GM04504 (cell line): ENCODE measurements around the gene RUNX1.

Experiments
- DNase-seq: peaks from one replicate; pipeline ENCODE4 v3.0.0-alpha.2; 2012; ENCODE audit warnings: low read depth

RUNX1 gene

GRCh38 chr21:34846601-34847112 is 202.4 kb downstream of the RUNX1 start:
- DNase-seq = no peak

- no peak for DNase-seq
Measured at GRCh38 chr21:34845521-34846451, 203.3 kb downstream of the RUNX1 start.

- no peak for DNase-seq
Measured at GRCh38 chr21:34844924-34845238, 204.2 kb downstream of the RUNX1 start.

GRCh38 chr21:34844013-34844923 is 204.8 kb downstream of the RUNX1 start:
- no peak for DNase-seq

- no peak for DNase-seq
Measured at GRCh38 chr21:34843562-34843961, 205.5 kb downstream of the RUNX1 start.

GRCh38 chr21:34841154-34841553 is 207.9 kb downstream of the RUNX1 start:
- DNase-seq = no peak

GRCh38 chr21:34840693-34841092 is 208.4 kb downstream of the RUNX1 start:
- no peak for DNase-seq

- no peak for DNase-seq
Measured at GRCh38 chr21:34838956-34839820, 209.9 kb downstream of the RUNX1 start.

- no peak for DNase-seq
Measured at GRCh38 chr21:34836933-34837505, 212.1 kb downstream of the RUNX1 start.

- DNase-seq = peak; percentile 98
Measured at GRCh38 chr21:34836103-34836932, 212.8 kb downstream of the RUNX1 start.

GRCh38 chr21:34835526-34835925 is 213.6 kb downstream of the RUNX1 start:
- peak; percentile 62 for DNase-seq

GRCh38 chr21:34834852-34835501 is 214.1 kb downstream of the RUNX1 start:
- no peak for DNase-seq

GRCh38 chr21:34834290-34834689 is 214.8 kb downstream of the RUNX1 start:
- no peak for DNase-seq

GRCh38 chr21:34833465-34833864 is 215.6 kb downstream of the RUNX1 start:
- DNase-seq = no peak

- no peak for DNase-seq
Measured at GRCh38 chr21:34830386-34831170, 218.5 kb downstream of the RUNX1 start.

- no peak for DNase-seq
Measured at GRCh38 chr21:34827445-34828235, 221.5 kb downstream of the RUNX1 start.

GRCh38 chr21:34826836-34827235 is 222.3 kb downstream of the RUNX1 start:
- DNase-seq = no peak

- DNase-seq = no peak
Measured at GRCh38 chr21:34825948-34826548, 223.1 kb downstream of the RUNX1 start.
